Measurements from ENCODE around the gene CCL17.

Gene CCL17

DNA sequence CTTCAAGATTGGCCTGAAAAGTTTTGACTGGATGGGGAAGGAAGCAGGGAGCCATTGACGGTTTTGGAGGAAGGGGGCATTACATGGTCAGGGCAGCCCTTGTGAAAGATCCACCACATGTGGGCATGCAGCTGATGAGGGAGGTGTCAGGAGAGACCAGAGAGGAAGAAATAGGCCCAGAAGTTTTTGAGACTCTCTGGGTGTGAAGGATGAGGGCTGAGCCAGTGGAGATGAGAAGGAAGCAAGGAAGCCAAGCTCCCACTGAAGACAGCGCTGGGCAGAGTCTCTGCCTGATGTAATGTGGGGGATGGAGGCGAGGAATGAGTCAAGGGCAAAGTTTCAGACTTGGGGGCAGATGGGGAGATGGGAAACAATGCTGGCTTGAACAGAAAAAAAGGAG lies 530 bp downstream of the CCL17 start:
- Histone ChIP-seq H3K4me3 (ENCODE audit: low read depth, low read length) (no peak overlapping the region), H3K27me3 (ENCODE audit: control insufficient read depth, insufficient read depth, low read length) (no peaks in the 10 kb centered on the region), H3K36me3 (ENCODE audit: control insufficient read depth, insufficient read depth, low read length) (no peaks in the 10 kb centered on the region), H3K9me3 (ENCODE audit: control insufficient read depth, insufficient read depth, low read length) (no peaks in the 10 kb centered on the region), H3K9ac (ENCODE audit: low read depth, low read length) (no peak overlapping the region), H3K4me1 (ENCODE audit: control insufficient read depth, insufficient read depth, low read length) (no peaks in the 10 kb centered on the region), H3K27ac (ENCODE audit: low read depth, low read length) (no peak overlapping the region)

DNA sequence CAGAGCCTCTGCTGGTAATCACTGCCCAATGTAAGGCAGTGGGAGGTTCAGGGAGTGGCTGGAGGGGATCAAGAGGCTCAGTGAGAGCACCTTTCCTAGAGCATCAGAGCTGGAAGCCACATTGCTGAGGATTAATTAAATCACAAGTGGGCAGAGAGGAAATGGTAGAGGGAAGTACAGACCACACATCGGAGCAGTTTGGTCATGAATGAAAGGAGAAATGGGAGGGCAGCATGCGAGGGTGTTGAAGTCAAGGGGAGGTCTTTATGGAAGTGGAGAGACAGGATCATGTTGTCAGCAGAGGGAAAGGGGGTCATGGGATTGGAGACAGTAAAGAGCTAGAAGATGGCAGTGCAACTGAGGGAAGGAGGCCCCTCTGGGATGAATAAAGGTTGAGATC lies 2.3 kb downstream of the CCL17 start:
- H3K9ac ChIP-seq (ENCODE audit: low read depth, low read length), result no peak overlapping the region
- no peaks in the 10 kb centered on the region for H3K4me1 ChIP-seq (ENCODE audit: control insufficient read depth, insufficient read depth, low read length)
- H3K27ac ChIP-seq (ENCODE audit: low read depth, low read length), result no peak overlapping the region
- no peaks in the 10 kb centered on the region for H3K27me3 ChIP-seq (ENCODE audit: control insufficient read depth, insufficient read depth, low read length)
- no peaks in the 10 kb centered on the region for H3K9me3 ChIP-seq (ENCODE audit: control insufficient read depth, insufficient read depth, low read length)
- no peak overlapping the region for H3K4me3 ChIP-seq (ENCODE audit: low read depth, low read length)
- no peaks in the 10 kb centered on the region for H3K36me3 ChIP-seq (ENCODE audit: control insufficient read depth, insufficient read depth, low read length)

DNA sequence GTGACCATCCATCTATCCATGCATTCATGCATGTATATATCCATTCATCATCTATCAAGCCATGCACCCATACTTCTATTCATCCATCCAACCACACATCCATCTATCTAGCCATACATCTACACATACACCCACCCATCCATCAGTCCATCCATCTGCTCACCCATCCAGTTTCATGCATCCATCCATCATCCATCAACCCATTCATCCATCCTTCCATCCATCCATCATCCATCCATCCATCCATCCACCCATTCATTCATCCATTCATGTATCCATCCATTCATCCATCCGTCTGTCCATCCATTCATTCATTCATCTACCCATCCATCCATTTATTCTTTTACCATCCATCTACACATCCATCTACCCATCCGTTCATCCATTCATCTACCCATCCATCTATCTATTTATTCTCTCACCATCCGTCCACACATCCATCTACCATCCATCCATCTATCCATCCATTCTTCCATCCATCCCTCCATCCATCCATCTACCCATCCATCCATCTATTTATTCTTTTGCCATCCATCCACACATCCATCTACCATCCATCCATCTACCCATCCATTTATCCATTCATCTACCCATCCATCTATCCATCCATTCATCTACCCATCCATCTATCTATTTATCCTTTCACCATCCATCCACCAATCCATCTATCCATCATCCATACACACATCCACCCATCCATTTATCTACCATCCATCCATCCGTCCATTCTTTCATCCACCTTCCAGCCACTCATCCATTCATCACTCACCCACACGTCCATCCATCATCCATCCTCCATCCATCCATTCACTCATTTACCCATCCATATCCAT lies 3.2 kb downstream of the CCL17 start:
- Histone ChIP-seq H3K9me3 (ENCODE audit: control insufficient read depth, insufficient read depth, low read length) (no peaks in the 10 kb centered on the region), H3K27ac (ENCODE audit: low read depth, low read length) (no peak overlapping the region), H3K27me3 (ENCODE audit: control insufficient read depth, insufficient read depth, low read length) (no peaks in the 10 kb centered on the region), H3K36me3 (ENCODE audit: control insufficient read depth, insufficient read depth, low read length) (no peaks in the 10 kb centered on the region), H3K4me1 (ENCODE audit: control insufficient read depth, insufficient read depth, low read length) (no peaks in the 10 kb centered on the region), H3K4me3 (ENCODE audit: low read depth, low read length) (no peak overlapping the region), H3K9ac (ENCODE audit: low read depth, low read length) (no peak overlapping the region)

DNA sequence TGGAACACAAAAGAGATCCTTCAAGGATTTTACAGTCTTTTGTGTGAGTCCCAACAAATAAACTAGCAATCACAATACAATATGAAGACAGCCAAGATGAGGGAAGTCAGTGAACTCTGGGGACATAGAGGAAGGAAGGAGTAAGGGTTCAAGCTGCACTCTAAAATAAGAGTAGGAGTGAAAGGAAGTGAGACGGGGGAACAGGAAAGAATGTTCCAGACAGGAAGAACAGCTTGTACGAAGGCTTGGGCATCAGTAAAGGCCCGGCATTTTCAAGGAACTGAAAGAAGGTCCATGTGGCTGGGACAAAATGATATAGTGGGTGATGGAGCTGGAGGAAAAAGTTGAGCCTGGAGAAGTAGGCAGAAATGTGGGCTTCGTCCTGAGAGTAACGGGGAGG lies 4.5 kb downstream of the CCL17 start:
- Histone ChIP-seq H3K27ac (ENCODE audit: low read depth, low read length) (no peak overlapping the region), H3K9me3 (ENCODE audit: control insufficient read depth, insufficient read depth, low read length) (no peaks in the 10 kb centered on the region), H3K36me3 (ENCODE audit: control insufficient read depth, insufficient read depth, low read length) (no peaks in the 10 kb centered on the region), H3K4me1 (ENCODE audit: control insufficient read depth, insufficient read depth, low read length) (no peaks in the 10 kb centered on the region), H3K27me3 (ENCODE audit: control insufficient read depth, insufficient read depth, low read length) (no peaks in the 10 kb centered on the region), H3K4me3 (ENCODE audit: low read depth, low read length) (no peak overlapping the region), H3K9ac (ENCODE audit: low read depth, low read length) (no peak overlapping the region)

DNA sequence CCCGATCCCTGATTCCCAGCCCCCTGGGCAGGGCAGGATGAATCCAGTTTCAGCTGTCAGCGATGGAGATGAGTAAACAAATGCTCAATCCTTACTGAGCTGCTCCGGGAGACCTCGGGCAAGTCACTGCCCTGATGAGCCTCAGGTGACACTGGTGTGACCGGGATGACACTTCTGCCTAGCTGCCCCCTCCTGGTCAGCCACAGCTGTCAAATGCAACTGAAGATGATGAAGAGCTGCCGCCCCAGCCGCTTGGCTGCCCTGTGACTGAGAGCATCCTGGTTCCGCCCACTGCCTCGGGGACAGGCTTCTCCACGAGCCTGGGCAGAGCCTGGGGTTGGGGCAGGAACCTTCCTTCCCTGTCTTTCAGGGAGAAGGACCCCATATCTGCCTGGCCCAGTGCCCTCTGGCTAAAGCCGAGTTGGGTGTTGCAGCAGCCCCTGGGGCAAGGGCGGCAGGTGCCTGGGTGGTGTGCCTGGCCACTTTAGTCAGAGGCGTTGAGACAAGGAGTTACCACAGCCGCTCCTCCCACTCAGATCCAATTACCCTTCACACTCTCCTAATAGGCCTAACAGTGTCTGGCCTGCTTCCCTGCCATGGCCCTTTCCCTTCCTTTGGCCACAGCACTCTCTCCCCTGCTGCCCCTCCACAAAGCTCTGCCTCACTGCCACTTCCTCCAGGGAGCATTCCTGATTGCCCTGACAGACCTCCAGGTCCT lies 5.5 kb downstream of the CCL17 start:
- H3K9me3 ChIP-seq (ENCODE audit: control insufficient read depth, insufficient read depth, low read length), result no peaks in the 10 kb centered on the region
- H3K27ac ChIP-seq (ENCODE audit: low read depth, low read length), result no peak overlapping the region
- no peak overlapping the region for H3K4me3 ChIP-seq (ENCODE audit: low read depth, low read length)
- no peaks in the 10 kb centered on the region for H3K36me3 ChIP-seq (ENCODE audit: control insufficient read depth, insufficient read depth, low read length)
- no peaks in the 10 kb centered on the region for H3K27me3 ChIP-seq (ENCODE audit: control insufficient read depth, insufficient read depth, low read length)
- no peaks in the 10 kb centered on the region for H3K4me1 ChIP-seq (ENCODE audit: control insufficient read depth, insufficient read depth, low read length)
- no peak overlapping the region for H3K9ac ChIP-seq (ENCODE audit: low read depth, low read length)

DNA sequence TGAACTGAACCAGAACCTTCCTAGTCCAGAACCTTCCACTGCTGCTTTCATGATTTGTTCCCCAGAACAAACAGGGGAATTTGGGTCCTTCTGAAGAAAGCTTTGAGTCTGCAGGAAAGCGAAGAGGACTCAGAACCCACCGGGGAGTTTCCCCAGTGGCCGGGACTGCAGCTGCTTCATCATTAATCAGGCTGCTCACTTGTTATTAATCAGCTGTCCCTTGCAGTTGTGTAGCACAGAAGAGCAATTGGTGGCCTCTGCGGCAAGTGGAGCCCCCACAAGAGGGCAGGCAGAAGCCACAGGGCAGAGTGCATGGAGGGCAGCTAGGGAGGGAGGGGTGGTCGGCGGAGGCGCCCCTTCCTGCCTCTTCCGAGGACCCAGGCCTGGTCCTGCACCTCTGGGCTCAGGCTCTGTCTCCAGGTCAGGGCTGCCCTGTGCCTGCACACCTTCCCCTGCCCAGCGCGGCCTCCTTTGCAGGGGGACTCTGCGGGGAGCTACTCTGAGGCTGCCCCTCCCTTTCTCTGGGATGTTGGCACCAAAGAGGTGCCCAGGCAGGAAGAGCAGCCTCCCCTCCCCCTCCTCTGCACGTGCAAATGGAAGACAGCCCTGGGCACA lies 6.9 kb downstream of the CCL17 start:
- Histone ChIP-seq H3K27ac (ENCODE audit: low read depth, low read length) (no peak overlapping the region), H3K9ac (ENCODE audit: low read depth, low read length) (no peak overlapping the region), H3K4me3 (ENCODE audit: low read depth, low read length) (no peak overlapping the region), H3K27me3 (ENCODE audit: control insufficient read depth, insufficient read depth, low read length) (no peaks in the 10 kb centered on the region), H3K4me1 (ENCODE audit: control insufficient read depth, insufficient read depth, low read length) (no peaks in the 10 kb centered on the region), H3K9me3 (ENCODE audit: control insufficient read depth, insufficient read depth, low read length) (no peaks in the 10 kb centered on the region), H3K36me3 (ENCODE audit: control insufficient read depth, insufficient read depth, low read length) (no peaks in the 10 kb centered on the region)

DNA sequence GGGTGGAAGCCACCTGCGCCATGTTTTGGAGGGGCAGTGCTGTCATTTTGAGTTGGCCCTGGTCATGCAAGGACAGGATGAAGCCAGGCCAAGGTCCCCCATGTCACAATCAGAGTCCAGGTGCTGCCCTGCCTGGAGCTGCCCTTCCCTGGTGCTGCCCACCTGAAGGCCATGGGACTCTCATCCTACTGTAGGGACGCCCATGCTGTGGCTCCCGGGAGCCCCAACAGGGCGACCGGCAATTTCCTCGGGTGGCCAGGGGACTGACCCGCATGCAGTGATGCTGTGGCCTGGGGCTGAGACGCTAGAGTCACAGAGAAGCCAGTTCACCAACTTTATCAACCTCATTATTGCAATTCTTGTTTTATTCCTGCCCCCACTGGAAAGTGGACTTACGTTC lies 8.0 kb downstream of the CCL17 start:
- H3K27ac ChIP-seq (ENCODE audit: low read depth, low read length), result no peak overlapping the region
- no peaks in the 10 kb centered on the region for H3K4me1 ChIP-seq (ENCODE audit: control insufficient read depth, insufficient read depth, low read length)
- no peaks in the 10 kb centered on the region for H3K9me3 ChIP-seq (ENCODE audit: control insufficient read depth, insufficient read depth, low read length)
- H3K27me3 ChIP-seq (ENCODE audit: control insufficient read depth, insufficient read depth, low read length), result no peaks in the 10 kb centered on the region
- H3K36me3 ChIP-seq (ENCODE audit: control insufficient read depth, insufficient read depth, low read length), result no peaks in the 10 kb centered on the region
- H3K9ac ChIP-seq (ENCODE audit: low read depth, low read length), result no peak overlapping the region
- no peak overlapping the region for H3K4me3 ChIP-seq (ENCODE audit: low read depth, low read length)

DNA sequence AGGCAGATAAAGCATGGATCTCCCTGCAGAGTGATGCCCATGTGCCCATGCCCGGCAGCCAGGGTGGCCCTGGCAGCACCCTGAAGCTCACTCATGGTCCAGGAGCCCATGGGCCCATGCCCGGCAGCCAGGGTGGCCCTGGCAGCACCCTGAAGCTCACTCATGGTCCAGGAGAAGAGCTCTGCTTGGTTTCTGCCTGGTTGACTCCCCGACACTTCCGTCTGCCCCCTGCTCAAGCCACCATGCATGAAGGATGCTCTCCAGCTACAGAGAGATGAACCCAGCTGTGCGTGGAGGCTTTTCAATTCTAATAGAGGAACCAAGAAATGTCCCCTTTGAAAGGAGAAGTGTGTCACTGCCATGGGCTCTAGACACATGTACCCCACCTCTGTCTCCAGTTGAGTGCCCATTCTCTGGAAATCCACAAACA lies 8.7 kb downstream of the CCL17 start:
- no peaks in the 10 kb centered on the region for H3K36me3 ChIP-seq (ENCODE audit: control insufficient read depth, insufficient read depth, low read length)

DNA sequence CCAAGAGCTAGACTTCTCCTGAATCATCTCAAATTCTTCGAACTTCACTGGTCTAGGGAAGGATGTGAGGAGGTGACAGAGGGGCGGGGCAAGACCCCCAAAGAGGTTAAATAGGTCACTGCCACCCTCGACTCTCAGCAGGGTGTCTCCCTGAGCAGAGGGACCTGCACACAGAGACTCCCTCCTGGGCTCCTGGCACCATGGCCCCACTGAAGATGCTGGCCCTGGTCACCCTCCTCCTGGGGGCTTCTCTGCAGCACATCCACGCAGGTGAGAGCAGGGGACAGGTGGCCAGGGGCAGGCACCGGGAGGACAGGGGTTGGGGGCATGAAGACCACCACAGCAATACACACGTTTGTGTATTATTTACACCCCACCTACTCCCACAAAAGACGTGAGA lies 9.2 kb downstream of the CCL17 start:
- Histone ChIP-seq H3K9ac (ENCODE audit: low read depth, low read length) (no peak overlapping the region), H3K4me3 (ENCODE audit: low read depth, low read length) (no peak overlapping the region), H3K4me1 (ENCODE audit: control insufficient read depth, insufficient read depth, low read length) (no peaks in the 10 kb centered on the region), H3K27me3 (ENCODE audit: control insufficient read depth, insufficient read depth, low read length) (no peaks in the 10 kb centered on the region), H3K27ac (ENCODE audit: low read depth, low read length) (no peak overlapping the region), H3K9me3 (ENCODE audit: control insufficient read depth, insufficient read depth, low read length) (no peaks in the 10 kb centered on the region), H3K36me3 (ENCODE audit: control insufficient read depth, insufficient read depth, low read length) (no peaks in the 10 kb centered on the region)

More for the DNA sequence above, 8.7 kb downstream of the CCL17 start:
- no peaks in the 10 kb centered on the region for H3K4me1 ChIP-seq (ENCODE audit: control insufficient read depth, insufficient read depth, low read length)
- no peak overlapping the region for H3K9ac ChIP-seq (ENCODE audit: low read depth, low read length)
- H3K27ac ChIP-seq (ENCODE audit: low read depth, low read length), result no peak overlapping the region
- no peak overlapping the region for H3K4me3 ChIP-seq (ENCODE audit: low read depth, low read length)
- H3K27me3 ChIP-seq (ENCODE audit: control insufficient read depth, insufficient read depth, low read length), result no peaks in the 10 kb centered on the region
- no peaks in the 10 kb centered on the region for H3K9me3 ChIP-seq (ENCODE audit: control insufficient read depth, insufficient read depth, low read length)

DNA sequence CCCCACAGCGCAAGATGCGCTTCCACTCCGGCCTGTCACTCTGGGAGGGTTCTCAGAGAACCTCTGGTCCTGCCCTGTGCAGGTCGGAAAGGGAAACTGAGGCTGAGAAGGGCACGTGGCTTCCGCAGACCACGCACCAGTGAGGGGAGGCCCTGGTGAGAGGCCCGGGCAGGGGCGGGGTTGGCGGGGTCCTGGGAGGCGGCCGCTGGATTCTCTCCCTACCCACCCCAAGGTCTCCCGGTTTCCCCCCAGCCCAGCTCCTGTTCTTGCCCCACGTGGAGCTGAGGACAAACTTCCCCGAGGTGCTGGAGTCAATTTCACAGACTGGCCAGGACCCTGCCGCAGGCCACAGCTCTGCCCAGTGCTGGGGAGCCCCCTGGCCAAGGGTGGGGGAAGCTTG lies 11.5 kb downstream of the CCL17 start:
- Histone ChIP-seq H3K9ac (ENCODE audit: low read depth, low read length) (0 out of 2 replicates have a peak overlapping the region, but pooled peaks have one; percentile 53), H3K4me3 (ENCODE audit: low read depth, low read length) (no peak overlapping the region), H3K4me1 (ENCODE audit: control insufficient read depth, insufficient read depth, low read length) (no peaks in the 10 kb centered on the region), H3K27me3 (ENCODE audit: control insufficient read depth, insufficient read depth, low read length) (no peaks in the 10 kb centered on the region), H3K9me3 (ENCODE audit: control insufficient read depth, insufficient read depth, low read length) (no peaks in the 10 kb centered on the region), H3K36me3 (ENCODE audit: control insufficient read depth, insufficient read depth, low read length) (no peaks in the 10 kb centered on the region), H3K27ac (ENCODE audit: low read depth, low read length) (no peak overlapping the region)

DNA sequence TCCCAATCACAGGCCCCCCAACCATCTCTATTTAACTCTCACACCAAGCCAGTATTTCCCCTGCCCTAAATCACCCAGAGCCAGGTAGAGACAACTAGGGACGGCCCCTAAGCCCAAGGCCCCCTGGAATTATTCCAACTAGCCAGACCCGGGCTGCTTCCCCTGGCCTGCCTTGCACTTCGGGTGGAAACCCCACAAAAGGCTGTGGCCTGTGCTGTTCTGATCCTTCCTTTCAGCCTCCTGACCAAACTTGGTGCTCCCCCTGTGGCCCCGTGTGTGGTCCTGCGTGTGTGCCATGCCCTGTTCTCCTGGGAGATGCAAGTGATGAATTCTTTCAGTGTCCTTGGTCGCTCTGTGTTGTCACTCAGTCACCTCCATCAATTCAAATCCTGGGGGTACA lies 14.9 kb downstream of the CCL17 start:
- Histone ChIP-seq H3K36me3 (ENCODE audit: control insufficient read depth, insufficient read depth, low read length) (no peaks in the 10 kb centered on the region), H3K27me3 (ENCODE audit: control insufficient read depth, insufficient read depth, low read length) (no peaks in the 10 kb centered on the region), H3K9ac (ENCODE audit: low read depth, low read length) (no peak overlapping the region), H3K27ac (ENCODE audit: low read depth, low read length) (no peak overlapping the region), H3K4me1 (ENCODE audit: control insufficient read depth, insufficient read depth, low read length) (no peaks in the 10 kb centered on the region), H3K4me3 (ENCODE audit: low read depth, low read length) (no peak overlapping the region), H3K9me3 (ENCODE audit: control insufficient read depth, insufficient read depth, low read length) (no peaks in the 10 kb centered on the region)
